HepG2 (cell line): Measurements from ENCODE around the gene AARSD1. TPM values are rescaled to one million over a fixed set of nuclear protein-coding genes. Genes with fewer than 3 reads are reported as not detected.

Source experiments
- BCL6 ChIP-seq: IDR thresholded peaks from 2 replicates; pipeline ENCODE4 v1.6.1; 2016; ENCODE audit warnings: missing genetic modification reagents, missing compliant biosample characterization
- BORCS8-MEF2B ChIP-seq: sonication (generic); formaldehyde crosslinking; IDR thresholded peaks from 2 replicates; pipeline ENCODE4 v1.8.0; 2022; ENCODE audit warnings: mild to moderate bottlenecking, missing genetic modification reagents
- CBX2 ChIP-seq, 2 experiments: fragments of 200-600 bp in 1 of 2; sonication (generic); formaldehyde crosslinking in 1 of 2; IDR thresholded peaks; 2 replicates each; pipeline versions ENCODE4 v1.7.0 to v1.8.1; 2018 to 2022; ENCODE audit warnings: low read depth in 2 of 2, low read length in 1 of 2, mild to moderate bottlenecking in 1 of 2, missing genetic modification reagents in 1 of 2
- EP300 ChIP-seq, 3 experiments: sonication (generic) in 1 of 3; formaldehyde crosslinking in 1 of 3; IDR thresholded peaks; 2 replicates each; pipeline versions ENCODE4 v1.5.1 to v1.6.1; 2011 to 2020; ENCODE audit warnings: low read depth in 2 of 3, low read length in 2 of 3, borderline replicate concordance in 1 of 3, improper control_type of control experiment in 1 of 3, mild to moderate bottlenecking in 1 of 3, missing genetic modification reagents in 1 of 3, moderate library complexity in 1 of 3
- ERF ChIP-seq: IDR thresholded peaks from 2 replicates; pipeline ENCODE4 v1.6.1; 2018; ENCODE audit warnings: missing biosample characterization, missing genetic modification reagents
- IKZF1 ChIP-seq: fragments of 450-650 bp; IDR thresholded peaks from 2 replicates; pipeline ENCODE4 v1.7.1; 2016
- JUND ChIP-seq: sonication (generic); formaldehyde crosslinking; IDR thresholded peaks from 2 replicates; pipeline ENCODE4 v1.8.0; 2022; ENCODE audit warnings: mild to moderate bottlenecking, missing genetic modification reagents
- KDM5B ChIP-seq: sonication (generic); formaldehyde crosslinking; IDR thresholded peaks from 2 replicates; pipeline ENCODE4 v1.4.0; 2020; ENCODE audit warnings: missing genetic modification reagents, mild to moderate bottlenecking, borderline replicate concordance
- NCOR1 ChIP-seq: fragments of 200-600 bp; sonication (generic); IDR thresholded peaks from 2 replicates; pipeline ENCODE4 v1.7.0; 2017; ENCODE audit warnings: antibody characterized with exemption, low read length, borderline replicate concordance
- RCOR2 ChIP-seq: IDR thresholded peaks from 2 replicates; pipeline ENCODE4 v1.6.1; 2016; ENCODE audit warnings: missing biosample characterization, missing genetic modification reagents
- REPIN1 ChIP-seq: sonication (generic); formaldehyde crosslinking; IDR thresholded peaks from 2 replicates; pipeline ENCODE4 v1.8.0; 2022; ENCODE audit warnings: missing genetic modification reagents, low read depth, mild to moderate bottlenecking, borderline replicate concordance
- RFX5 ChIP-seq: IDR thresholded peaks from 2 replicates; pipeline ENCODE4 v1.6.1; 2011; ENCODE audit warnings: low read depth, low read length, improper control_type of control experiment
- SMARCC2 ChIP-seq: fragments of 450-650 bp; IDR thresholded peaks from 2 replicates; pipeline ENCODE4 v1.6.1; 2017; ENCODE audit warnings: antibody characterized with exemption, mild to moderate bottlenecking
- SOX5 ChIP-seq: IDR thresholded peaks from 2 replicates; pipeline ENCODE4 v1.6.1; 2016; ENCODE audit warnings: borderline replicate concordance
- ZBTB7B ChIP-seq: sonication (generic); formaldehyde crosslinking; IDR thresholded peaks from 2 replicates; pipeline ENCODE4 v1.4.0; 2020; ENCODE audit warnings: missing genetic modification reagents
- ZIK1 ChIP-seq: sonication (generic); formaldehyde crosslinking; IDR thresholded peaks from 2 replicates; pipeline ENCODE4 v1.5.0; 2020; ENCODE audit warnings: mild to moderate bottlenecking, low read depth, missing genetic modification reagents, borderline replicate concordance
- ZNF484 ChIP-seq: sonication (generic); formaldehyde crosslinking; IDR thresholded peaks from 2 replicates; pipeline ENCODE4 v1.5.1; 2020; ENCODE audit warnings: mild to moderate bottlenecking, low read depth, missing genetic modification reagents, borderline replicate concordance
- ZNF543 ChIP-seq: sonication (generic); formaldehyde crosslinking; IDR thresholded peaks from 2 replicates; pipeline ENCODE4 v1.4.0; 2020; ENCODE audit warnings: mild to moderate bottlenecking, missing genetic modification reagents
- ZNF550 ChIP-seq: sonication (generic); formaldehyde crosslinking; IDR thresholded peaks from 2 replicates; pipeline ENCODE4 v1.4.0; 2020; ENCODE audit warnings: mild to moderate bottlenecking, missing genetic modification reagents, borderline replicate concordance
- ZNF552 ChIP-seq: sonication (generic); formaldehyde crosslinking; IDR thresholded peaks from 2 replicates; pipeline ENCODE4 v1.9.0; 2022; ENCODE audit warnings: missing genetic modification reagents, mild to moderate bottlenecking, borderline replicate concordance
- ZNF557 ChIP-seq: sonication (generic); formaldehyde crosslinking; IDR thresholded peaks from 2 replicates; pipeline ENCODE4 v1.4.0; 2020; ENCODE audit warnings: missing genetic modification reagents
- ZNF589 ChIP-seq: sonication (generic); formaldehyde crosslinking; conservative IDR thresholded peaks from 2 replicates; pipeline ENCODE4 v1.8.0; 2022; ENCODE audit warnings: mild to moderate bottlenecking, moderate library complexity, missing genetic modification reagents
- ZNF616 ChIP-seq: sonication (generic); formaldehyde crosslinking; IDR thresholded peaks from 2 replicates; pipeline ENCODE4 v1.5.0; 2020; ENCODE audit warnings: low read depth, mild to moderate bottlenecking, missing genetic modification reagents
- ZNF644 ChIP-seq: IDR thresholded peaks from 2 replicates; pipeline ENCODE4 v1.6.1; 2016; ENCODE audit warnings: low read depth
- ZNF660 ChIP-seq: sonication (generic); formaldehyde crosslinking; IDR thresholded peaks from 2 replicates; pipeline ENCODE4 v1.5.1; 2020; ENCODE audit warnings: mild to moderate bottlenecking, low read depth, missing genetic modification reagents, borderline replicate concordance
- ZNF768 ChIP-seq: sonication (generic); formaldehyde crosslinking; IDR thresholded peaks from 2 replicates; pipeline ENCODE4 v1.4.0; 2020; ENCODE audit warnings: missing genetic modification reagents
- ZNF773 ChIP-seq: sonication (generic); formaldehyde crosslinking; IDR thresholded peaks from 2 replicates; pipeline ENCODE4 v1.4.0; 2020; ENCODE audit warnings: missing genetic modification reagents, borderline replicate concordance
- ZSCAN12 ChIP-seq: sonication (generic); formaldehyde crosslinking; IDR thresholded peaks from 2 replicates; pipeline ENCODE4 v1.9.0; 2021; ENCODE audit warnings: mild to moderate bottlenecking, missing genetic modification reagents
- polyA plus RNA-seq, 8 experiments: library from polyadenylated mRNA; depleted of rRNA in 3 of 8; stranded (reverse) in 7 of 8; unstranded in 1 of 8; fragments of >200 nt; fragmentation: Illumina TruSeq in 4 of 8; extraction: Trizol in 4 of 8; gene quantifications; 2 replicates each; pipeline versions ENCODE4 v1.2.1 to v1.2.3, GENCODE V29; 2011 to 2016; ENCODE audit warnings: low read depth in 4 of 8, missing spikeins in 1 of 8, mixed read lengths in 1 of 8; ENCODE audit not compliant: insufficient read depth in 1 of 8
- total RNA-seq, 5 experiments: library from RNA; depleted of rRNA; stranded (reverse); fragments of >200 nt; fragmentation: Illumina TruSeq; extraction: Trizol; gene quantifications; 2 replicates each; pipeline ENCODE4 v1.2.3, GENCODE V29; 2016; ENCODE audit warnings: low read depth in 1 of 5
- TF ChIP-seq, protein P1 (sequence below): sonication (generic); formaldehyde crosslinking; IDR thresholded peaks from 2 replicates; pipeline ENCODE4 v1.5.0; 2020; ENCODE audit warnings: missing genetic modification reagents
- TF ChIP-seq, protein P2 (sequence below): IDR thresholded peaks from 2 replicates; pipeline ENCODE4 v1.6.1; 2018; ENCODE audit warnings: missing genetic modification reagents, mild to moderate bottlenecking, missing compliant biosample characterization
- TF ChIP-seq, protein P3 (sequence below): IDR thresholded peaks from 2 replicates; pipeline ENCODE4 v1.6.1; 2018; ENCODE audit warnings: missing genetic modification reagents

The AARSD1 gene
- total and polyA plus RNA-seq, 2 of the 13 experiments (the other 11 are each of a cell fraction or from before 2014, with no cell fraction given): 24.7 to 29.3 TPM

DNA sequence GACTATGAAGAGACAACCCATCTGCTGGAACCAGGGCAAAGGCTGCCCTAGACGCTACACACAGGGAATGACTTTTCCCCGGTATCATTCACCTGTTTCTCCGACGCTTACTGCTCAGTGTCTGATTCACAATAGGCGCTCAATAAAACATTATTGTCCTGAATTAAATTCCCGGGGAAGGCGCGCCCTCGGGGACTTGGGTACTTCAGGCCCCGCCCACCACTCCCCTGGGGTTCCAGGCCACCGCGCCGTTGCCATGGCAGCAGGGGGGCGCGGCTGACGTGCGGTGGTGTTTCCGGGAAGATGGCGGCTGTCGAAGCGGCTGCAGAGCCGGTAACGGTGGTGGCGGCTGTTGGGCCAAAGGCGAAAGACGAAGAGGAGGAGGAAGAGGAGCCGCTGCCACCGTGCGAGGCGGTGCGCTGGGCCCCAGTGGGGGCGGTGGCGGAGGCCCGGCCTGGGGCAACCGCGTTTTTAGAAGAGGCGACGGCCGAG lies 16.1 kb upstream of the AARSD1 start, which contains the start of gene RUNDC1 (continued):
- TF ChIP-seq SOX5 (CRISPR knock-in tag): no peak
- TF ChIP-seq NCOR1: no peak
- TF ChIP-seq ERF (CRISPR knock-in tag): no peak; the same call in none of the 2 replicates
- TF ChIP-seq ZSCAN12 (CRISPR knock-in tag): no peak
- TF ChIP-seq, protein P1, sequence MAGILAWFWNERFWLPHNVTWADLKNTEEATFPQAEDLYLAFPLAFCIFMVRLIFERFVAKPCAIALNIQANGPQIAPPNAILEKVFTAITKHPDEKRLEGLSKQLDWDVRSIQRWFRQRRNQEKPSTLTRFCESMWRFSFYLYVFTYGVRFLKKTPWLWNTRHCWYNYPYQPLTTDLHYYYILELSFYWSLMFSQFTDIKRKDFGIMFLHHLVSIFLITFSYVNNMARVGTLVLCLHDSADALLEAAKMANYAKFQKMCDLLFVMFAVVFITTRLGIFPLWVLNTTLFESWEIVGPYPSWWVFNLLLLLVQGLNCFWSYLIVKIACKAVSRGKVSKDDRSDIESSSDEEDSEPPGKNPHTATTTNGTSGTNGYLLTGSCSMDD (CRISPR knock-in tag): no peak
- TF ChIP-seq, protein P2, sequence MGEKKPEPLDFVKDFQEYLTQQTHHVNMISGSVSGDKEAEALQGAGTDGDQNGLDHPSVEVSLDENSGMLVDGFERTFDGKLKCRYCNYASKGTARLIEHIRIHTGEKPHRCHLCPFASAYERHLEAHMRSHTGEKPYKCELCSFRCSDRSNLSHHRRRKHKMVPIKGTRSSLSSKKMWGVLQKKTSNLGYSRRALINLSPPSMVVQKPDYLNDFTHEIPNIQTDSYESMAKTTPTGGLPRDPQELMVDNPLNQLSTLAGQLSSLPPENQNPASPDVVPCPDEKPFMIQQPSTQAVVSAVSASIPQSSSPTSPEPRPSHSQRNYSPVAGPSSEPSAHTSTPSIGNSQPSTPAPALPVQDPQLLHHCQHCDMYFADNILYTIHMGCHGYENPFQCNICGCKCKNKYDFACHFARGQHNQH (CRISPR knock-in tag): peak; percentile 82
- TF ChIP-seq ZNF616 (CRISPR knock-in tag): no peak
- no peak for TF ChIP-seq ZIK1 (CRISPR knock-in tag)
- TF ChIP-seq SMARCC2: no peak
- TF ChIP-seq CBX2 (IDR thresholded peaks at IDR 0.05; ENCODE audit: low read depth, low read length): no peak
- no peak for TF ChIP-seq CBX2 (CRISPR knock-in tag; IDR thresholded peaks at IDR 0.05; ENCODE audit: low read depth)
- peak; percentile 82 for TF ChIP-seq ZBTB7B
- TF ChIP-seq BORCS8-MEF2B (CRISPR knock-in tag): no peak
- TF ChIP-seq RCOR2 (CRISPR knock-in tag): no peak
- 0 out of 2 replicates have a peak, but pooled peaks have one; percentile 49 for TF ChIP-seq ZNF589 (CRISPR knock-in tag)
- TF ChIP-seq ZNF484 (CRISPR knock-in tag): no peak
- TF ChIP-seq ZNF768 (CRISPR knock-in tag): no peak
- no peak for TF ChIP-seq EP300 (IDR thresholded peaks at IDR 0.05; ENCODE audit: low read depth in 2 of 2, low read length in 2 of 2)
- no peak for TF ChIP-seq EP300 (CRISPR knock-in tag; IDR thresholded peaks at IDR 0.05; ENCODE audit: borderline replicate concordance)
- TF ChIP-seq IKZF1: no peak
- no peak for TF ChIP-seq KDM5B (CRISPR knock-in tag)
- TF ChIP-seq JUND (CRISPR knock-in tag): no peak
- no peak for TF ChIP-seq ZNF543 (CRISPR knock-in tag)
- TF ChIP-seq ZNF644 (CRISPR knock-in tag): no peak
- TF ChIP-seq, protein P3, sequence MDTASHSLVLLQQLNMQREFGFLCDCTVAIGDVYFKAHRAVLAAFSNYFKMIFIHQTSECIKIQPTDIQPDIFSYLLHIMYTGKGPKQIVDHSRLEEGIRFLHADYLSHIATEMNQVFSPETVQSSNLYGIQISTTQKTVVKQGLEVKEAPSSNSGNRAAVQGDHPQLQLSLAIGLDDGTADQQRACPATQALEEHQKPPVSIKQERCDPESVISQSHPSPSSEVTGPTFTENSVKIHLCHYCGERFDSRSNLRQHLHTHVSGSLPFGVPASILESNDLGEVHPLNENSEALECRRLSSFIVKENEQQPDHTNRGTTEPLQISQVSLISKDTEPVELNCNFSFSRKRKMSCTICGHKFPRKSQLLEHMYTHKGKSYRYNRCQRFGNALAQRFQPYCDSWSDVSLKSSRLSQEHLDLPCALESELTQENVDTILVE (CRISPR knock-in tag): peak; percentile 83
- TF ChIP-seq ZNF550 (CRISPR knock-in tag): no peak
- no peak for TF ChIP-seq ZNF552 (CRISPR knock-in tag)
- TF ChIP-seq ZNF773 (CRISPR knock-in tag): no peak
- TF ChIP-seq BCL6 (CRISPR knock-in tag): 0 out of 2 replicates have a peak, but pooled peaks have one; percentile 14
- TF ChIP-seq RFX5: peak; percentile 42; the same call in 1 of the 2 replicates
- no peak for TF ChIP-seq REPIN1
- TF ChIP-seq ZNF557: no peak
- TF ChIP-seq ZNF660: no peak
